ENCODE results near the gene UNC45B.

GRCh38 chr17:35176897-35177296 lies 29.3 kb downstream of the UNC45B start:
- TF ChIP-seq POLR2AphosphoS5 (IDR thresholded peaks at IDR 0.05; ENCODE audit: insufficient read depth in 1 of 2, low read depth in 1 of 2), result no peak
- no peak for TF ChIP-seq POLR2A (IDR thresholded peaks at IDR 0.05)
